Colon (tissue), 2 donors: ENCODE results near the gene PSENEN.
"Not testable (repeated sequence)": the region's sequence is repeated elsewhere in the genome, so short reads cannot be mapped to it uniquely, and the experiment has no call there.

Experiments used
- FAIRE-seq: peaks from 2 replicates; lab custom pipeline; 2012; peaks lifted over from hg19 to GRCh38; lab: Jason Lieb, UNC
- donor health status: control.
- donor health status: control.

PSENEN gene

GRCh38 chr19:35718345-35719041, 27.0 kb upstream of the PSENEN start:
- FAIRE-seq: no peak

DNA sequence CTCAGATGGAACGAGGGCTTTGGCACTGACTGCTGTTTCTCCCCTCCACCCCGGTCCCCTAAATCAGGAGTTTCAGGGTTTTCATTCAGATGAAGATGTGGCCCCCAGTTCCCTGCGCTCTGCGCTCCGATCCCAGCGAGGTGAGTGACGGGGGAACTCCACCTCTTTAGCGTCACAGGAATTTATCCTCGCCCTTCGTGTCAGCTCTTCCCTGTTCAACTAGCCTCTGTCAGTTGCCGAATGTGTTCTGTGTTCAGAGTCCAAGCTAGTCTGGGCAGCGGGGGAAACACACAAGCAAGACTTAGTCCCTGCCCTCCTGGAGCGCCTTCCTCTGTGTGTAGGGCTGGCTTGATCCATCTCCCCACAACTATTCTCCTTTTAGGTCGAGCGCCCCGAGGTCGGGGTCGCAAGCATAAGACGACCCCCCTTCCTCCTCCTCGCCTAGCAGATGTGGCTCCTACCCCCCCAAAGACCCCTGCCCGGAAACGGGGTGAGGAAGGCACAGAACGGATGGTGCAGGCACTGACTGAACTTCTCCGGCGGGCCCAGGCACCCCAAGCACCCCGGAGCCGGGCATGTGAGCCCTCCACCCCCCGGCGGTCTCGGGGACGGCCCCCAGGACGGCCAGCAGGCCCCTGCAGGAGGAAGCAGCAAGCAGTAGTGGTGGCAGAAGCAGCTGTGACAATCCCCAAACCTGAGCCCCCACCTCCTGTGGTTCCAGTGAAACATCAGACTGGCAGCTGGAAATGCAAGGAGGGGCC, 25.9 kb upstream of the PSENEN start:
- FAIRE-seq: no peak

- no peak for FAIRE-seq
These were observed 25.3 kb upstream of the PSENEN start for GRCh38 chr19:35720163-35720524.

- no peak for FAIRE-seq
These were observed 24.8 kb upstream of the PSENEN start for GRCh38 chr19:35720648-35721047.

GRCh38 chr19:35721374-35721773, 24.1 kb upstream of the PSENEN start:
- no peak for FAIRE-seq

DNA sequence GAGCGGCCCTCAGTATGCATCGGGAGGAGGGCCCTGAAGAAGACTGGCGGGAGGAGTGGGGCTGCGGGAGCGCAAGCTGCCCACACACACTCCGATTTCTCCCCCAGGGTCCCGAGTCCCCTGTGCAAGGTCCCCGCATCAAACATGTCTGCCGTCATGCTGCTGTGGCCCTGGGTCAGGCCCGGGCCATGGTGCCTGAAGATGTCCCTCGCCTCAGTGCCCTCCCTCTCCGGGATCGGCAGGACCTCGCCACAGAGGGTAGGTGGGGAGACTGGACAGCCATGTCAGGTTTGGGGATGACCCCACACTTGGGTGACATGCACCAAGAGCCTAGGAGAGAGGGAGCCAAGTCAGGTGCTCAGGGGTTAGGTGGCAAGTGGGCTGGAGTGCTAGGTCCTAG, 23.0 kb upstream of the PSENEN start:
- FAIRE-seq: no peak

DNA sequence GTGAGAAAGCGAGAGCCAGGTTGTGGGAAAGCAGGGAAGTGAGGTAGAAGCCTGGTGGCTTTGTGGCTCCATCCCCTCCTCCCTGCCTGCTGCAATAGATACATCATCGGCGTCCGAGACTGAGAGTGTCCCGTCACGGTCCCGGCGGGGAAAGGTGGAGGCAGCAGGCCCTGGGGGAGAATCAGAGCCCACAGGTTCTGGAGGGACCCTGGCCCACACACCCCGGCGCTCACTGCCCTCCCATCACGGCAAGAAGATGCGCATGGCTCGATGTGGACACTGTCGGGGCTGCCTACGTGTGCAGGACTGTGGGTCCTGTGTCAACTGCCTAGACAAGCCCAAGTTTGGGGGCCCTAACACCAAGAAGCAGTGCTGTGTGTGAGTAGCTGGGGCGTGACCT, 22.6 kb upstream of the PSENEN start:
- FAIRE-seq: no peak

DNA sequence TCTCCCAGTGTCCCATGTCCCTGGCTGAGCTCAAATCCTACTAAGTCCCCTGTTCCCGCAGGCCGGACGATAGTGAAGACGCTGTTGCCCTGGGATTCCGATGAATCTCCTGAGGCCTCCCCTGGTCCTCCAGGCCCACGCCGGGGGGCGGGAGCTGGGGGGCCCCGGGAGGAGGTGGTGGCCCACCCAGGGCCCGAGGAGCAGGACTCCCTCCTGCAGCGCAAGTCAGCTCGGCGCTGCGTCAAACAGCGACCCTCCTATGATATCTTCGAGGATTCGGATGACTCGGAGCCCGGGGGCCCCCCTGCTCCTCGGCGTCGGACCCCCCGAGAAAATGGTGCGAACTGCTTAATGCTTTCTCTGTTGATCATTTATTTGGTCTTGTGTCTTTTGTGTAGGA, 21.8 kb upstream of the PSENEN start:
- no peak for FAIRE-seq

DNA sequence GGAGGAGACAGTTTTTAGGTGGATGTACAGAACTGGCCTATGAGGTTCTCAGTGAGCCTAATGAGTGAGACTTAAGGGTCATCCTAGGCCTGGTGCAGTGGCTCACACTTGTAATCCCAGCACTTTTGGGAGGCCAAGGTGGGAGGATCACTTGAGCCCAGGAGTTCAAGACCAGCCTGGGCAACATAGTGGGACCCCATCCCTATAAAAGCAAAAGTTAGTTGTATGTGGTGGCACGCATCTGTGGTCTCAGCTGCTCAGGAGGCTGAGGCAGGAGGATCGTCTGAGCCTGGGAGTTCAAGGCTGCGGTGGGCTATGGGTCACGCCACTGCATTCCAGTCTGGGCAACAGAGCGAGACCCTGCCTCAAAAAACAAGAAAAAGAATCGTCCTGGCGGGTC, 21.3 kb upstream of the PSENEN start:
- FAIRE-seq: not testable (repeated sequence)

GRCh38 chr19:35724560-35724959, 20.9 kb upstream of the PSENEN start:
- no peak for FAIRE-seq

GRCh38 chr19:35725216-35725861, 20.1 kb upstream of the PSENEN start:
- FAIRE-seq: no peak

DNA sequence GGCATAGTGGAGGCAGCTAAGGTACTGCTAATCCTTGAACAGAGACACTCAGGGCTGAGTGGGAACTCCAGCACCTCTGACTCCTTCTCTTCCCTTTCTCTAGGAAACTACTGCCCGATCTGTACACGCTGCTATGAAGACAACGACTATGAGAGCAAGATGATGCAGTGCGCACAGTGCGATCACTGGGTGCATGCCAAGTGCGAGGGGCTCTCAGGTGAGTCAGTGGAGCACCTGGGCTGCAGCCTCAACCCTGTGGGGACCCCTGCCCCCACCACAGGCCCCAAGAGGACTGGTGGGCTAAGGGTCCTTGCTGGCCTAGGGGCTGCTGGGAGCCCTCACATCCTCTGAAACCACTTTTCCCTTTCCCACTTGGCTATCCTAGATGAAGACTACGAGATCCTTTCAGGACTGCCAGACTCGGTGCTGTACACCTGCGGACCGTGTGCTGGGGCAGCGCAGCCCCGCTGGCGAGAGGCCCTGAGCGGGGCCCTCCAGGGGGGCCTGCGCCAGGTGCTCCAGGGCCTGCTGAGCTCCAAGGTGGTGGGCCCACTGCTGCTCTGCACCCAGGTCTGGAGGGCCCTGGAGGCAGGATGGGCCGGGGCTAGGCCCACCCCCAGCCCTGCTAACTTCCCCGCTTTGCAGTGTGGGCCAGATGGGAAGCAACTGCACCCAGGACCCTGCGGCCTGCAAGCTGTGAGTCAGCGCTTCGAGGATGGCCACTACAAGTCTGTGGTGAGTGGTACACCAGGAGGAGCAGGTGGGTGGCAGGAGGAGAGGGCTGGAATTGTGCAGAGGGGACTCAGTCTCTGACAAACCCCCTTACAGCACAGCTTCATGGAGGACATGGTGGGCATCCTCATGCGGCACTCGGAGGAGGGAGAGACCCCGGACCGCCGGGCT, 18.1 kb upstream of the PSENEN start:
- FAIRE-seq: no peak

GRCh38 chr19:35727956-35728706, 17.3 kb upstream of the PSENEN start:
- no peak for FAIRE-seq

- no peak for FAIRE-seq
These were observed 16.4 kb upstream of the PSENEN start for GRCh38 chr19:35729021-35729420.

- no peak for FAIRE-seq
These were observed 15.7 kb upstream of the PSENEN start for GRCh38 chr19:35729763-35730162.

GRCh38 chr19:35730326-35730725, 15.1 kb upstream of the PSENEN start:
- no peak for FAIRE-seq

- no peak for FAIRE-seq
These were observed 14.1 kb upstream of the PSENEN start for GRCh38 chr19:35731353-35731752.

DNA sequence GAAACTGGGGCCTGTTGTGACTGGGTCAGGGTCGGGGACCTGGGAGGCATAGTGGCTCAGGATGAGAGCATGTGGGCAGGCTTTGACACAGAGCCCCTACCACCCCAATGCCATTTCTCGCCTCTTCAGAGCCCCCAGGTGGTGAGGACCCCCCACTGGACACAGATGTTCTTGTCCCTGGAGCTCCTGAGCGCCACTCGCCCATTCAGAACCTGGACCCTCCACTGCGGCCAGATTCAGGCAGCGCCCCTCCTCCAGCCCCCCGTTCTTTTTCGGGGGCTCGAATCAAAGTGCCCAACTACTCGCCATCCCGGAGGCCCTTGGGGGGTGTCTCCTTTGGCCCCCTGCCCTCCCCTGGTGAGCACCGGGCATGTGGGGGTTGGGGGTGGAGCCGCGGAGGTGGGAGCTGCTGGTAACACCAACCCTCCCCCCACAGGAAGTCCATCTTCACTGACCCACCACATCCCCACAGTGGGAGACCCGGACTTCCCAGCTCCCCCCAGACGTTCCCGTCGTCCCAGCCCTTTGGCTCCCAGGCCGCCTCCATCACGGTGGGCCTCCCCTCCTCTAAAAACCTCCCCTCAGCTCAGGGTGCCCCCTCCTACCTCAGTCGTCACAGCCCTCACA, 13.6 kb upstream of the PSENEN start:
- no peak for FAIRE-seq

GRCh38 chr19:35732540-35733179, 12.8 kb upstream of the PSENEN start:
- no peak for FAIRE-seq
